Adrenal gland (tissue), 12 donors: ENCODE data around the gene ARHGEF2. TPM values are rescaled to one million over a fixed set of nuclear protein-coding genes. Genes with fewer than 3 reads are reported as not detected.

Source experiments
- DNase-seq, 7 donors: peaks; one replicate each; pipeline ENCODE4 v3.0.0-alpha.2; 2019 to 2020
- H3K27ac ChIP-seq, 5 donors: fragments of 200-600 bp; sonication (generic) in 4 of 5; 1 replicate in 3 of 5; 2 replicates in 2 of 5; pipeline versions ENCODE4 v1.5.1 to v1.8.0; 2016 to 2020; ENCODE audit warnings: mild to moderate bottlenecking in 1 of 5
- H3K27me3 ChIP-seq: fragments of 200-600 bp; 2 replicates; pipeline ENCODE4 v1.8.0; 2021
- H3K36me3 ChIP-seq, 2 donors: fragments of 200-600 bp; replicated peaks in 1 of 2; 1 replicate in 1 of 2; 2 replicates in 1 of 2; pipeline versions ENCODE4 v1.5.1 to v1.8.0; 2018 to 2022
- H3K4me1 ChIP-seq, 2 donors: fragments of 200-600 bp; replicated peaks in 1 of 2; 1 replicate in 1 of 2; 2 replicates in 1 of 2; pipeline versions ENCODE4 v1.5.1 to v1.8.0; 2018 to 2021
- H3K4me3 ChIP-seq, 4 donors: fragments of 200-600 bp; sonication (generic) in 3 of 4; one replicate each; pipeline ENCODE4 v1.5.1; 2016 to 2018
- H3K9me3 ChIP-seq, 3 donors: fragments of 200-600 bp; sonication (generic) in 1 of 3; replicated peaks in 1 of 3; 1 replicate in 2 of 3; 2 replicates in 1 of 3; pipeline versions ENCODE4 v1.5.1 to v1.8.0; 2016 to 2021
- CTCF ChIP-seq, 6 experiments: fragments of 450-650 bp in 4 of 6; fragments of 200-600 bp in 2 of 6; sonication (generic) in 1 of 6; IDR thresholded peaks; 1 replicate in 5 of 6; 2 replicates in 1 of 6; pipeline versions ENCODE4 v1.5.1 to v1.8.0; 2016 to 2021; ENCODE audit warnings: antibody characterized with exemption in 6 of 6, mild to moderate bottlenecking in 2 of 6, moderate library complexity in 1 of 6
- POLR2A ChIP-seq, 2 donors: fragments of 450-650 bp; IDR thresholded peaks; one replicate each; pipeline ENCODE4 v1.6.1; 2017; ENCODE audit warnings: antibody characterized with exemption in 2 of 2, mild to moderate bottlenecking in 2 of 2, moderate library complexity in 1 of 2
- WGBS, 4 donors: extraction: QIAGEN DNeasy Blood & Tissue Kit in 2 of 4; methylation state at CpG; one replicate each; pipeline versions ENCODE4 v1.1.5 to v1.1.7; 2013 to 2017; 5-methylcytosine and 5-hydroxymethylcytosine counted together
- intact Hi-C, 2 donors: fragments of 100-400 bp; cut with DNase I; formaldehyde crosslinking; loops; one replicate each; pipeline versions ENCODE4 v1.14.1 to v1.15.0; 2022 to 2023
- polyA plus RNA-seq, 3 donors: library from polyadenylated mRNA; stranded (reverse); fragments of 200-250 nt in 2 of 3; fragments of 350-450 nt in 1 of 3; fragmentation: Illumina TruSeq in 1 of 3; extraction: RNeasy Lipid Tissue Mini Kit (QIAGEN cat#74804) in 1 of 3; gene quantifications; one replicate each; pipeline ENCODE4 v1.2.3, GENCODE V29; 2013 to 2014
- total RNA-seq, 9 donors: library from RNA; depleted of rRNA in 4 of 9; stranded (reverse); fragments of >200 nt in 4 of 9; fragments of 120-200 nt in 1 of 9; fragmentation: NEBNext Ultra II Directional in 1 of 9; extraction: Animal tissue kit (Norgen Biotek cat#: 25700) in 1 of 9; gene quantifications; one replicate each; pipeline versions ENCODE4 v1.1.0 to v1.2.4, GENCODE V29; 2013 to 2023
- donor health status: healthy with polysubstance abuse.
- donor health status: Bipolar disorder and iron deficiency.
- donor health status: DM: yes; HTN: yes; CAD: no.
- donor health status: DM: no; HTN: no; CAD: no.
- donor health status: DM: no; HTN: no; CAD: no.
- donor health status: DM: yes; HTN: yes; CAD: no.

The ARHGEF2 gene
- total and polyA plus RNA-seq, 12 donors, result 7.6 to 41.3 (median 29.8) TPM

GRCh38 chr1:155925506-155925905 is 52.8 kb downstream of the ARHGEF2 start:
- no peak for DNase-seq
- Histone ChIP-seq H3K27ac (no peak overlapping the region), H3K9me3 (no peaks in the 10 kb centered on the region), H3K27me3 (no peaks in the 10 kb centered on the region), H3K36me3 (peaks cover 0 to 97% of the 10 kb centered on the region in 2 donors), H3K4me3 (no peak overlapping the region), H3K4me1 (peaks cover 4 to 16% of the 10 kb centered on the region in 2 donors)
- no peak for TF ChIP-seq CTCF (IDR thresholded peaks at IDR 0.05)
- TF ChIP-seq POLR2A (IDR thresholded peaks at IDR 0.05), result no peak
- intact Hi-C loops, result no loop called here
- 84 to 93% (median 87%) methylated on average over 2 of the region's 2 CpGs for WGBS, 4 donors

GRCh38 chr1:155920717-155921116 is 57.6 kb downstream of the ARHGEF2 start:
- no peak overlapping the region for H3K4me3 ChIP-seq
- TF ChIP-seq POLR2A (IDR thresholded peaks at IDR 0.05), result no peak
- no peak for TF ChIP-seq CTCF (IDR thresholded peaks at IDR 0.05)
- DNase-seq, result no peak
- H3K36me3 ChIP-seq, result peaks cover 0 to 98% of the 10 kb centered on the region in 2 donors
- no peaks in the 10 kb centered on the region for H3K27me3 ChIP-seq
- H3K9me3 ChIP-seq, result no peaks in the 10 kb centered on the region
- H3K27ac ChIP-seq, result no peak overlapping the region
- no peaks in the 10 kb centered on the region for H3K4me1 ChIP-seq
- WGBS, 4 donors, result 89 to 97% (median 93%) methylated on average over 3 of the region's 3 CpGs
- intact Hi-C loops, result no loop called here

GRCh38 chr1:155919801-155920200 is 58.5 kb downstream of the ARHGEF2 start:
- TF ChIP-seq CTCF (IDR thresholded peaks at IDR 0.05) (no peak), POLR2A (IDR thresholded peaks at IDR 0.05) (no peak)
- 93 to 100% (median 95%) methylated on average over 2 of the region's 2 CpGs for WGBS, 4 donors

GRCh38 chr1:155918660-155919059 is 59.7 kb downstream of the ARHGEF2 start:
- no peaks in the 10 kb centered on the region for H3K9me3 ChIP-seq
- no peak overlapping the region for H3K27ac ChIP-seq
- no peak overlapping the region for H3K4me3 ChIP-seq
- DNase-seq, result no peak
- H3K27me3 ChIP-seq, result no peaks in the 10 kb centered on the region
- TF ChIP-seq CTCF (IDR thresholded peaks at IDR 0.05) (no peak), POLR2A (IDR thresholded peaks at IDR 0.05) (no peak)
- 56 to 70% (median 65%) methylated on average over 3 of the region's 3 CpGs for WGBS, 4 donors
- intact Hi-C loops, result loop anchor here in 1 of 2 donors (10.0 kb wide), 1 partner anchor 74 kb away; no protein-coding TSS in a partner anchor
- H3K36me3 ChIP-seq, result peaks cover 0 to 98% of the 10 kb centered on the region in 2 donors
- no peaks in the 10 kb centered on the region for H3K4me1 ChIP-seq

More at GRCh38 chr1:155919801-155920200, 58.5 kb downstream of the ARHGEF2 start:
- Histone ChIP-seq H3K4me1 (no peaks in the 10 kb centered on the region), H3K27ac (no peak overlapping the region), H3K36me3 (peaks cover 0 to 98% of the 10 kb centered on the region in 2 donors), H3K4me3 (no peak overlapping the region), H3K27me3 (no peaks in the 10 kb centered on the region), H3K9me3 (no peaks in the 10 kb centered on the region)
- DNase-seq, result no peak
- intact Hi-C loops, result loop anchor here in 1 of 2 donors (10.0 kb wide), 1 partner anchor 75 kb away; no protein-coding TSS in a partner anchor
